ENCODE data around the gene RPRD1A.

The RPRD1A gene

DNA sequence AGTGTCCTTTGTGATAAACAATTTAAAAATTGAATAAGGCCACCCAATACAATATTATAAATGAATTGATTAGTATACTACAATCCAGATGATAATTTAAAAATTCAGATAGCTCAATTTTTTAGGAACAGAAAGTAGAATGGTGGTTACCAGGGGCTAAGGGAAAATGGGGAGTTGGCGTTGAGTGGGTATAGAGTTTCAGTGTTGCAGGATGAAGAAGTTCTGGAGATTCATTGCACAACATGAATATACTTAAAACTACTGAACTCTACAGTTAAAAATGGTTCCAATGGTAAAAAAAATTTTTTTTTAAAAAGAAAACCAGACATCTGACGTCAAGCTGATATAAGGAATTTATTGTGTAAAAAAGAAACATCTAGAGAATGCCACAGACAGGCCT lies 40.8 kb upstream of the RPRD1A start:
- H3K4me3 ChIP-seq (ENCODE audit: insufficient read depth, low read length, poor library complexity, severe bottlenecking) = no peak overlapping the region
- peaks cover 31% of the 10 kb centered on the region for H3K36me3 ChIP-seq (ENCODE audit: low read length)
- TF ChIP-seq CTCF (IDR thresholded peaks at IDR 0.05; ENCODE audit: insufficient read depth, low read length, poor library complexity, severe bottlenecking) (no peak), EZH2phosphoT487 (conservative IDR thresholded peaks at IDR 0.05; ENCODE audit: low read length) (no peak)
- no peaks in the 10 kb centered on the region for H3K27me3 ChIP-seq (ENCODE audit: low read length)
- H3F3A ChIP-seq (ENCODE audit: insufficient read depth) = no peaks in the 10 kb centered on the region; the same call in 1 of the 2 replicates
- H3K27ac ChIP-seq (ENCODE audit: low read depth, low read length) = no peak overlapping the region
- no peaks in the 10 kb centered on the region for H3K9me2 ChIP-seq (replicated peaks; ENCODE audit: insufficient read depth, low read length)
- peaks cover 2% of the 10 kb centered on the region; the same call in 1 of the 2 replicates for H3K9me3 ChIP-seq (ENCODE audit: insufficient read depth, low read length)
- H4K20me1 ChIP-seq (ENCODE audit: low read depth, low read length) = no peaks in the 10 kb centered on the region
- no peaks in the 10 kb centered on the region for H3K79me2 ChIP-seq (ENCODE audit: insufficient read depth, low read length)
- no peak overlapping the region for H2AFZ ChIP-seq (ENCODE audit: low read depth, low read length, severe bottlenecking)
- H3K9ac ChIP-seq (ENCODE audit: low read length) = no peak overlapping the region
- no peak overlapping the region for H3K4me2 ChIP-seq (ENCODE audit: low read depth, low read length, poor library complexity, severe bottlenecking)

DNA sequence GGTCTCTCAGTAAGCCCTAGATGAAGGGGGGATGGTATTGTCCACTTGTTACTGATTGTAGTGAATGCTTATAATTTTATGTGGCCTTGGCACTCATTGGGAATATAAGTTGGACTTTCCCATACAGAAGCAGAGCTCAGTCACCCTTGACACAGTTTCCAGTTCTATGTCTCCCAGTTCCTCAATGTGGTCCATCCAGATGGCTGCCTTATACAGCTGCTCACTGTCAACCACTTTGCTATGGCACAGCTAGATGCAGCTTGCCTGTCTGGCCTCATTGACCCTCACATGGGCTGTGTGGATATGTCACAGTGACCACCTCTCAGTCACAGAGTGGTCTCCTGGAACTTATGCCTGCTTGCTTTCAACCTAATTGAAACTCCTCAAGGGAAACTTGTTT lies 40.1 kb upstream of the RPRD1A start:
- no peak overlapping the region for H2AFZ ChIP-seq (ENCODE audit: low read depth, low read length, severe bottlenecking)
- no peak overlapping the region for H3K4me3 ChIP-seq (ENCODE audit: insufficient read depth, low read length, poor library complexity, severe bottlenecking)
- H3K9me2 ChIP-seq (replicated peaks; ENCODE audit: insufficient read depth, low read length) = no peaks in the 10 kb centered on the region
- H3K27ac ChIP-seq (ENCODE audit: low read depth, low read length) = no peak overlapping the region
- H3F3A ChIP-seq (ENCODE audit: insufficient read depth) = no peaks in the 10 kb centered on the region; the same call in 1 of the 2 replicates
- H3K4me2 ChIP-seq (ENCODE audit: low read depth, low read length, poor library complexity, severe bottlenecking) = no peak overlapping the region
- H3K9me3 ChIP-seq (ENCODE audit: insufficient read depth, low read length) = peaks cover 9% of the 10 kb centered on the region; the same call in 1 of the 2 replicates
- H3K9ac ChIP-seq (ENCODE audit: low read length) = no peak overlapping the region
- H4K20me1 ChIP-seq (ENCODE audit: low read depth, low read length) = no peaks in the 10 kb centered on the region
- H3K79me2 ChIP-seq (ENCODE audit: insufficient read depth, low read length) = no peaks in the 10 kb centered on the region
- TF ChIP-seq EZH2phosphoT487 (conservative IDR thresholded peaks at IDR 0.05; ENCODE audit: low read length) = no peak
- no peak for TF ChIP-seq CTCF (IDR thresholded peaks at IDR 0.05; ENCODE audit: insufficient read depth, low read length, poor library complexity, severe bottlenecking)
- H3K27me3 ChIP-seq (ENCODE audit: low read length) = no peaks in the 10 kb centered on the region
- H3K36me3 ChIP-seq (ENCODE audit: low read length) = peaks cover 27% of the 10 kb centered on the region

DNA sequence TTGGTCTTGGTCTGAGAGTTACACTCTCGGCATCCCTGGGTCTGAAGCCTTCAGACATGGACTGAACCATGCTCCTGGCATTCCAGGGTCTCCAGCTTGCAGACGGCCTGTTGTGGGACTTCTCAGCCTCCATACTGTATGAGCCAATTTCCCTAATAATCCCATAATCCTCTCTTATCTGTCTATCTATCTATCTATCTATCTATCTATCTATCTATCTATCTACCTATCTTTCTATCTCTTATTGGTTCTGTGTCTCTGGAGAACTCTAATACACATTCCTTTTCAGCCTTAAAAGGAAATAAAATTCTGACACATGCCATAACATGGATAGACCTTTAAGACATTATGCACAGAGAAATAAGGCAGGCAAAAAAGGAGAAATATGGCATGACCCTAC lies 37.4 kb upstream of the RPRD1A start:
- Histone ChIP-seq H3K27me3 (ENCODE audit: low read length) (no peaks in the 10 kb centered on the region), H3K27ac (ENCODE audit: low read depth, low read length) (no peak overlapping the region), H3K9me2 (replicated peaks; ENCODE audit: insufficient read depth, low read length) (no peaks in the 10 kb centered on the region), H3K79me2 (ENCODE audit: insufficient read depth, low read length) (no peaks in the 10 kb centered on the region), H3K9me3 (ENCODE audit: insufficient read depth, low read length) (peaks cover 23% of the 10 kb centered on the region), H4K20me1 (ENCODE audit: low read depth, low read length) (no peaks in the 10 kb centered on the region), H3K36me3 (ENCODE audit: low read length) (peaks cover 16% of the 10 kb centered on the region), H3F3A (ENCODE audit: insufficient read depth) (no peaks in the 10 kb centered on the region; the same call in 1 of the 2 replicates), H3K4me2 (ENCODE audit: low read depth, low read length, poor library complexity, severe bottlenecking) (no peak overlapping the region), H3K4me3 (ENCODE audit: insufficient read depth, low read length, poor library complexity, severe bottlenecking) (no peak overlapping the region), H2AFZ (ENCODE audit: low read depth, low read length, severe bottlenecking) (no peak overlapping the region), H3K9ac (ENCODE audit: low read length) (no peak overlapping the region)
- TF ChIP-seq EZH2phosphoT487 (conservative IDR thresholded peaks at IDR 0.05; ENCODE audit: low read length) (no peak), CTCF (IDR thresholded peaks at IDR 0.05; ENCODE audit: insufficient read depth, low read length, poor library complexity, severe bottlenecking) (no peak)
